Parathyroid adenoma (tissue), 2 donors: ENCODE data around the gene GREB1L.

Experiments
- H2AFZ ChIP-seq: fragments of 300-600 bp; sonication (generic); one replicate; pipeline ENCODE4 v1.7.0; 2017; ENCODE audit warnings: antibody characterized with exemption, mild to moderate bottlenecking
- H3K27ac ChIP-seq: fragments of 300-600 bp; sonication (generic); one replicate; pipeline ENCODE4 v1.7.0; 2017
- H3K27me3 ChIP-seq: fragments of 300-600 bp; sonication (generic); one replicate; pipeline ENCODE4 v1.7.0; 2017; ENCODE audit warnings: low read length; ENCODE audit not compliant: control insufficient read depth, insufficient read depth
- H3K36me3 ChIP-seq: fragments of 300-600 bp; sonication (generic); one replicate; pipeline ENCODE4 v1.7.0; 2017; ENCODE audit warnings: low read length; ENCODE audit not compliant: control insufficient read depth, insufficient read depth
- H3K4me1 ChIP-seq: fragments of 300-600 bp; sonication (generic); one replicate; pipeline ENCODE4 v1.7.0; 2017; ENCODE audit warnings: control low read depth
- H3K4me2 ChIP-seq: fragments of 300-600 bp; sonication (generic); one replicate; pipeline ENCODE4 v1.7.0; 2017; ENCODE audit warnings: low read length
- H3K4me3 ChIP-seq: fragments of 300-600 bp; sonication (generic); one replicate; pipeline ENCODE4 v1.7.0; 2017; ENCODE audit warnings: low read depth, low read length
- H3K79me2 ChIP-seq: fragments of 300-600 bp; sonication (generic); one replicate; pipeline ENCODE4 v1.7.0; 2017; ENCODE audit warnings: control low read depth
- H3K9ac ChIP-seq: fragments of 300-600 bp; sonication (generic); one replicate; pipeline ENCODE4 v1.7.0; 2017; ENCODE audit warnings: mild to moderate bottlenecking
- H3K9me3 ChIP-seq: fragments of 300-600 bp; sonication (generic); one replicate; pipeline ENCODE4 v1.7.0; 2017; ENCODE audit warnings: low read length; ENCODE audit not compliant: control insufficient read depth
- TF ChIP-seq, protein P1 (sequence below): fragments of 300-600 bp; sonication (generic); IDR thresholded peaks from one replicate; pipeline ENCODE4 v1.7.0; 2017; ENCODE audit warnings: antibody characterized with exemption, mild to moderate bottlenecking
- donor health status: primary hyperparathyroidism.

The GREB1L gene

DNA sequence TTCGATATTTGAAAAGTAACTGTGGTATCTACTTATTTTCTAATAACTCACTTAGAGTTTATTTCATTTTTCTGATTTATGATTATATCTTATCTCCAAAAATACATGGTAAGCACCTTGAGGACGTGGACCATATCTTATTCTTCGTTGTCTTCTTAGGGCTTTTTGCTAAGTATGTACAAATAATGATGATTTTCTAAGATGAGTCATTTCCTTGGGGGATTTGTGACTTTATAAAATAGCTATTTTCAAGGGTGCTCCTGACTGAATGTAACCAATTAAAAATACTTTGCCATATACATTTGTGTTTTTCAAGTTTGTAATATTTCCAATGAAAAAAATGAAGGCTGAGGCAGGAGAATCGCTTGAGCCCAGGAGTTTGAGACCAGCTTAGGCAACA is 56.3 kb downstream of the GREB1L start:
- TF ChIP-seq, protein P1, sequence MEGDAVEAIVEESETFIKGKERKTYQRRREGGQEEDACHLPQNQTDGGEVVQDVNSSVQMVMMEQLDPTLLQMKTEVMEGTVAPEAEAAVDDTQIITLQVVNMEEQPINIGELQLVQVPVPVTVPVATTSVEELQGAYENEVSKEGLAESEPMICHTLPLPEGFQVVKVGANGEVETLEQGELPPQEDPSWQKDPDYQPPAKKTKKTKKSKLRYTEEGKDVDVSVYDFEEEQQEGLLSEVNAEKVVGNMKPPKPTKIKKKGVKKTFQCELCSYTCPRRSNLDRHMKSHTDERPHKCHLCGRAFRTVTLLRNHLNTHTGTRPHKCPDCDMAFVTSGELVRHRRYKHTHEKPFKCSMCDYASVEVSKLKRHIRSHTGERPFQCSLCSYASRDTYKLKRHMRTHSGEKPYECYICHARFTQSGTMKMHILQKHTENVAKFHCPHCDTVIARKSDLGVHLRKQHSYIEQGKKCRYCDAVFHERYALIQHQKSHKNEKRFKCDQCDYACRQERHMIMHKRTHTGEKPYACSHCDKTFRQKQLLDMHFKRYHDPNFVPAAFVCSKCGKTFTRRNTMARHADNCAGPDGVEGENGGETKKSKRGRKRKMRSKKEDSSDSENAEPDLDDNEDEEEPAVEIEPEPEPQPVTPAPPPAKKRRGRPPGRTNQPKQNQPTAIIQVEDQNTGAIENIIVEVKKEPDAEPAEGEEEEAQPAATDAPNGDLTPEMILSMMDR = no peak
- H3K9me3 ChIP-seq = no peaks in the 10 kb centered on the region
- H3K4me1 ChIP-seq = peaks cover 21% of the 10 kb centered on the region
- H3K9ac ChIP-seq = no peak overlapping the region
- no peaks in the 10 kb centered on the region for H3K27me3 ChIP-seq
- H3K36me3 ChIP-seq = no peaks in the 10 kb centered on the region
- H2AFZ ChIP-seq = no peak overlapping the region
- no peak overlapping the region for H3K27ac ChIP-seq
- no peak overlapping the region for H3K4me2 ChIP-seq
- H3K79me2 ChIP-seq = no peaks in the 10 kb centered on the region
- no peak overlapping the region for H3K4me3 ChIP-seq

DNA sequence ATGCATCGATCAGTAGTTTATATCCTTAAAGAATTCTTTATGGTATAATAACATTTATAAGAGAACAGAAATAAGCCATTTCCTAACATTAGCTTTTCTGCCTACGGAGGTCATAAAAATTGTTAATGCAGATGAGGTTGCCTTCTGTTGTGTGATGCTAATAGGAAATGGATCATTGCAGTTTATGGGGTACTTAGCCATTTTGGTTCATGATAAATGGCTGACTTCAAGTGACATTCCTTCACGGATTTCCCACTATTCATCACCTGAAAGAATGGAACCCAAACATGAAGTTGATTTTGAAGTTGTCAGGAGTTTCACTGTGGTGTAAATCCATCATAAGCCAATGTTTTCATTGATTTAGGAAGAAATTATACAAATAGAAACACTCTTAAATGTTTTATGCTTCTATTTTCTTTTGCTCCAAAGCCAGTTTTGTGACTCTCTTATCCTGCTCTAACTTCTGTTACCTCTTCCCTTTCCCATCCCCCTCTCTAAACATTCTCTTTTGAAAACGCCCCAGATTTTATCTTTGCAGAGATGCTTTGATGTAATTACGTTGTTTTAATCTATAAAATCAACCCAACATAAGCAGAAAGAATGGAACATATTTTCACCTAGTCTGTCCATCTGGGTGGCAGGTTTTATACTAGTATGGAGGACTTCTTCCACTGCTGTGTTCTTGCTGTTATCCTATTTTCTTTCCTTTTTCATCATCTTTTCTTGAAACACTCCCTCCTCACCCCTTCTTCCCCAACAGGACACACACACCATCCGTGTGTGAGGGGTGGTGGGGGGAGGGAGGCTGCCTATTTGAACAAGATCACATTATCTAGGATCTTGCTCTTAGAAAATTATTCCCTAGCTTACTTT is 58.2 kb downstream of the GREB1L start:
- Histone ChIP-seq H3K4me1 (peaks cover 21% of the 10 kb centered on the region), H3K27me3 (no peaks in the 10 kb centered on the region), H3K9me3 (no peaks in the 10 kb centered on the region), H3K79me2 (no peaks in the 10 kb centered on the region), H2AFZ (no peak overlapping the region), H3K36me3 (no peaks in the 10 kb centered on the region), H3K27ac (no peak overlapping the region), H3K9ac (no peak overlapping the region), H3K4me2 (no peak overlapping the region), H3K4me3 (no peak overlapping the region)
- TF ChIP-seq, protein P1 = no peak

DNA sequence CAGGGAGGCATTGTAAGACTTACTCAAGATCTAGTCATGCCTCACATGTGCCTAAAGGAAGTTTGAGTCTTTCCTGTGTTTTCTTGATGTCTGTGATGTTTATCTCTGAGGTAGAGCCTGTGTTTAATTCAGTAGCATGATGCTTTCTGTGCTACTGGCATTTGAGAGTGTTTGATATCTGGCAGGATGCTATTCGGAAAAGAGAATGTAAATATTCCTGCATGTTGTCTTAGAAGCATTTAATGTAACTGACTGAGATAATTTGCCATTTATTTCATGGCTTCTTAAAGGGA is 58.8 kb downstream of the GREB1L start:
- Histone ChIP-seq H3K9ac (no peak overlapping the region), H3K36me3 (no peaks in the 10 kb centered on the region), H3K9me3 (no peaks in the 10 kb centered on the region), H3K27me3 (no peaks in the 10 kb centered on the region), H3K79me2 (no peaks in the 10 kb centered on the region), H2AFZ (no peak overlapping the region), H3K27ac (no peak overlapping the region), H3K4me2 (no peak overlapping the region), H3K4me3 (no peak overlapping the region), H3K4me1 (peaks cover 21% of the 10 kb centered on the region)
- TF ChIP-seq, protein P1 = no peak

DNA sequence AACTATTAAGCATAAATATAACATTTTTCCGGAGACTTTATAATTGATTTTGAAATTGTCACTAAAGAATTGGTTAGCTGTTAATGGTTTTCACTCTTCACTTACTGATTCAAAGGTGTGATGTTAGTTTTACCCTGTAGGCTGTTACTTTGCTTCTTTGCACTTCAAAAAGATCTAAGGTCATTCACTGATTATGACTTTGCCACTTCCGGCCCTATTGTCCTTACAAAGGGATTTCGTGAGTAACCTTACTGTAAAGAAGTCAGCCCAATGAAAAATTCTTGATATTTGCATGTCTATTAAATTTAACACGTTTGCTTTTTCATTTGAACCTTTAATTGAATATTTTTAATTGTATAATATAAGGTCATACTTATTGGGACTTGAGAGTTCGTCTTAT is 61.4 kb downstream of the GREB1L start:
- TF ChIP-seq, protein P1 = no peak
- H3K4me1 ChIP-seq = peaks cover 9% of the 10 kb centered on the region
- no peaks in the 10 kb centered on the region for H3K79me2 ChIP-seq
- no peak overlapping the region for H2AFZ ChIP-seq
- no peaks in the 10 kb centered on the region for H3K27me3 ChIP-seq
- H3K27ac ChIP-seq = no peak overlapping the region
- H3K4me3 ChIP-seq = no peak overlapping the region
- no peak overlapping the region for H3K4me2 ChIP-seq
- no peak overlapping the region for H3K9ac ChIP-seq
- no peaks in the 10 kb centered on the region for H3K9me3 ChIP-seq
- no peaks in the 10 kb centered on the region for H3K36me3 ChIP-seq

DNA sequence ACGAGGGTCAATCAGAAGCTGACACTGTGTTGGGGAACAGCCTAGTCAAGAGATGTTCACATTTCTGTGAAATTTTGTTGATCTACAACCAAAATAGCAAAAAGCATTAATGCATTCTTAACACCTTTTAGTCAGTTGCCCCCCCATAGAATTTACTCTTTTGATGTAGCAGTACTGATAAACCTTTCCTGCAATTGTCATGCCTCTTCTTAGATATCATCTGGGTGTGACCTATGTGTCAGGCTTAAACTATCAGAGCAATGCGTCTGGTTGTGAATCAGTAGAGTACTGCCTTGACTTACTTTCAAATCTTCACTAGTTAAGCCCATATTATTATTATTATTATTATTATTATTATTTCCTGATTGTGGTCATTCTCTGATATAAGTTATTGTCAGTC is 61.9 kb downstream of the GREB1L start:
- Histone ChIP-seq H3K27ac (no peak overlapping the region), H3K4me3 (no peak overlapping the region), H3K36me3 (no peaks in the 10 kb centered on the region), H3K9me3 (no peaks in the 10 kb centered on the region), H3K79me2 (no peaks in the 10 kb centered on the region), H2AFZ (no peak overlapping the region), H3K4me1 (peaks cover 7% of the 10 kb centered on the region), H3K9ac (no peak overlapping the region), H3K4me2 (no peak overlapping the region), H3K27me3 (no peaks in the 10 kb centered on the region)
- TF ChIP-seq, protein P1 = no peak
